K562 (cell line): ENCODE measurements around the gene TMEM273. TPM values are rescaled to one million over a fixed set of nuclear protein-coding genes. Genes with fewer than 3 reads are reported as not detected.

Experiments
- AFF1 ChIP-seq, 2 experiments: fragments of 450-650 bp; IDR thresholded peaks; 2 replicates each; pipeline ENCODE4 v1.6.1; 2018; ENCODE audit warnings: mild to moderate bottlenecking in 2 of 2, low read depth in 1 of 2; ENCODE audit not compliant: partially characterized antibody in 2 of 2
- CHD1 ChIP-seq: fragments of 200-600 bp; sonication (generic); IDR thresholded peaks from one replicate; pipeline ENCODE4 v1.6.1; 2012; ENCODE audit warnings: mild to moderate bottlenecking, moderate library complexity, low read length, inconsistent platforms
- CLOCK ChIP-seq: fragments of 250-450 bp; sonication (Bioruptor Pico); IDR thresholded peaks from 2 replicates; pipeline ENCODE4 v1.4.0; 2020; ENCODE audit warnings: mild to moderate bottlenecking, moderate library complexity, borderline replicate concordance
- E2F4 ChIP-seq: sonication (generic); formaldehyde crosslinking; IDR thresholded peaks from 2 replicates; pipeline ENCODE4 v1.8.0; 2022; ENCODE audit warnings: mild to moderate bottlenecking, low read depth, missing genetic modification reagents
- ERF ChIP-seq: fragments of 450-650 bp; formaldehyde crosslinking; IDR thresholded peaks from 2 replicates; pipeline ENCODE4 v1.4.0; 2020; ENCODE audit warnings: mild to moderate bottlenecking, mixed read lengths
- GTF2F1 ChIP-seq: IDR thresholded peaks from 2 replicates; pipeline ENCODE4 v1.6.1; 2011; ENCODE audit warnings: low read depth, low read length, improper control_type of control experiment
- HMGN3 ChIP-seq: IDR thresholded peaks from 2 replicates; pipeline ENCODE4 v1.6.1; 2011; ENCODE audit warnings: borderline replicate concordance, low read depth, mild to moderate bottlenecking, mixed read lengths, low read length; ENCODE audit not compliant: insufficient read length; ENCODE audit errors: extremely low read depth
- MCM2 ChIP-seq: fragments of 450-650 bp; IDR thresholded peaks from 2 replicates; pipeline ENCODE4 v1.6.1; 2017; ENCODE audit warnings: low read depth, mild to moderate bottlenecking
- MTF1 ChIP-seq: fragments of 250-450 bp; sonication (Bioruptor Pico); IDR thresholded peaks from 2 replicates; pipeline ENCODE4 v1.9.0; 2021; ENCODE audit warnings: moderate library complexity, mild to moderate bottlenecking, inconsistent platforms, borderline replicate concordance
- NFIC ChIP-seq: fragments of 450-650 bp; IDR thresholded peaks from 2 replicates; pipeline ENCODE4 v1.6.1; 2017; ENCODE audit warnings: mild to moderate bottlenecking, inconsistent platforms
- NFXL1 ChIP-seq: fragments of 450-650 bp; formaldehyde crosslinking; IDR thresholded peaks from 2 replicates; pipeline ENCODE4 v1.4.0; 2021; ENCODE audit warnings: mild to moderate bottlenecking
- POLR3G ChIP-seq: IDR thresholded peaks from 2 replicates; pipeline ENCODE4 v1.6.1; 2011; ENCODE audit not compliant: insufficient read length, insufficient replicate concordance; ENCODE audit errors: extremely low read depth
- PTTG1 ChIP-seq: fragments of 450-650 bp; IDR thresholded peaks from 2 replicates; pipeline ENCODE4 v1.6.1; 2016; ENCODE audit warnings: low read depth, mild to moderate bottlenecking, missing genetic modification characterization, missing compliant biosample characterization
- RBM25 ChIP-seq: fragments of 200-400 bp; formaldehyde crosslinking; IDR thresholded peaks from 2 replicates; pipeline ENCODE4 v1.6.1; 2018; ENCODE audit warnings: low read length, low read depth, moderate library complexity; ENCODE audit not compliant: severe bottlenecking
- TRIM28 ChIP-seq: fragments of 450-650 bp; IDR thresholded peaks from 2 replicates; pipeline ENCODE4 v1.6.1; 2017
- TSC22D4 ChIP-seq: fragments of 450-650 bp; IDR thresholded peaks from 2 replicates; pipeline ENCODE4 v1.6.1; 2016; ENCODE audit warnings: missing genetic modification characterization, missing biosample characterization, control low read depth
- ZNF41 ChIP-seq: fragments of 250-450 bp; sonication (Bioruptor Pico); conservative IDR thresholded peaks from 2 replicates; pipeline ENCODE4 v1.4.0; 2020; ENCODE audit warnings: mild to moderate bottlenecking
- ZNF740 ChIP-seq, 3 experiments: fragments of 200-800 bp in 1 of 3; sonication (Bioruptor generic) in 1 of 3; sonication (generic) in 1 of 3; formaldehyde crosslinking in 1 of 3; IDR thresholded peaks; 2 replicates each; pipeline versions ENCODE4 v1.6.1 to v1.8.0; 2016 to 2022; ENCODE audit warnings: mild to moderate bottlenecking in 2 of 3, missing compliant biosample characterization in 2 of 3, missing genetic modification characterization in 2 of 3, missing genetic modification reagents in 1 of 3
- polyA plus RNA-seq, 8 experiments: library from polyadenylated mRNA; depleted of rRNA in 4 of 8; stranded (reverse) in 5 of 8; unstranded in 3 of 8; fragments of >200 nt; fragmentation: Nextera tagmentation in 2 of 8; fragmentation: Illumina TruSeq in 1 of 8; extraction: Ambion mirVana in 2 of 8; extraction: Trizol in 1 of 8; gene quantifications; 2 replicates each; pipeline versions ENCODE4 v1.2.1 to v1.2.3, GENCODE V29; 2011 to 2014; ENCODE audit warnings: inconsistent platforms in 1 of 8, missing spikeins in 1 of 8
- total RNA-seq, 7 experiments: library from RNA; depleted of rRNA in 6 of 7; stranded (reverse); fragments of >200 nt in 6 of 7; fragmentation: Illumina TruSeq in 2 of 7; extraction: Trizol in 2 of 7; gene quantifications; 2 replicates each; pipeline versions ENCODE4 v1.2.1 to v1.2.3, GENCODE V29; 2011 to 2021; ENCODE audit warnings: low replicate concordance in 1 of 7

Gene TMEM273
- total and polyA plus RNA-seq, 9 of the 15 experiments (the other 6 are each of a cell fraction or from before 2014, with no cell fraction given), result 39.2 to 131 (median 95.6) TPM

DNA sequence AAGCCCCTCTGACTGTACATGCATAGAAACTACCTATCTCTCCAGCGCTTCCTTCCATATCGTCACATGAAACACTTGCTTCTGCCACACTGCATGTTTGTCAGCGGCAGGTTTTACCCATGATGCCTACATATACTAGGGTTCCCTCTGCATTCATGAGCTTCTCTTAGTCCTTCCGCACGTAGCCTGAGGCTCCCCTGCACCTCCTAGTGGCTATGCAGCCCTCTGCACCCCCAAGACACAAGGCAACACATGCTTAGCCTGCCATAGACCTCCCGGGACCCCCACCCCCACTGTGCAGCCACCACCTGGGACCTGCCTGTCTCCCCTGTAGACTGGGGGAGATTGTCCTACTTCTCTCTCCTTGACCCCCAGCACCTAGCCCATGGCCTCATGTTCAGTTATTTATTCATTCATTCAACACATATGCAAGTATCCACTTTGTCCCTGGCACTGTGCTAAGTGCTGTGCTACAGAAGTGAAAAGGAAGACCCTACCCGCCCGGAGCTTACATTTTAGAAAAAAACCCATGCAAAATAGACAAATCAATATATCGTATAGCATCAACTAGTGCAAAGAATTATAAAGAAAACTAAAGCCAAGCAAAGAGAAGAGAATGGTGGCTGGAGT is 23.5 kb downstream of the TMEM273 start (continued):
- TF ChIP-seq AFF1 (IDR thresholded peaks at IDR 0.05; ENCODE audit: low read depth in 1 of 2, partially characterized antibody in 2 of 2) (no peak), TSC22D4 (tag) (no peak), ERF (no peak), GTF2F1 (no peak), MTF1 (CRISPR knock-in tag) (no peak), NFIC (peak; percentile 27; the same call in 1 of the 2 replicates), CHD1 (no peak), MCM2 (no peak), PTTG1 (tag) (no peak), CLOCK (CRISPR knock-in tag) (no peak), ZNF740 (CRISPR knock-in tag; IDR thresholded peaks at IDR 0.05) (no peak), ZNF740 (tag; IDR thresholded peaks at IDR 0.05) (no peak), NFXL1 (no peak), ZNF41 (no peak), E2F4 (CRISPR knock-in tag) (no peak), POLR3G (no peak), TRIM28 (no peak), HMGN3 (no peak), RBM25 (no peak)
